KG1 (cell line): ENCODE results near the gene ALDH1A3.
"Not testable (repeated sequence)": the region's sequence is repeated elsewhere in the genome, so short reads cannot be mapped to it uniquely, and the experiment has no call there.

Source experiments
- DNase-seq: peaks from one replicate; lab custom pipeline; 2025; lab: John Stamatoyannopoulos, UW

ALDH1A3 gene

GRCh38 chr15:100879464-100880138, at the start of gene ALDH1A3:
ALDH1A3 (plus strand) TSS chr15:100879831; CDS start chr15:100879908, 77 bp downstream.
- no peak for DNase-seq

DNA sequence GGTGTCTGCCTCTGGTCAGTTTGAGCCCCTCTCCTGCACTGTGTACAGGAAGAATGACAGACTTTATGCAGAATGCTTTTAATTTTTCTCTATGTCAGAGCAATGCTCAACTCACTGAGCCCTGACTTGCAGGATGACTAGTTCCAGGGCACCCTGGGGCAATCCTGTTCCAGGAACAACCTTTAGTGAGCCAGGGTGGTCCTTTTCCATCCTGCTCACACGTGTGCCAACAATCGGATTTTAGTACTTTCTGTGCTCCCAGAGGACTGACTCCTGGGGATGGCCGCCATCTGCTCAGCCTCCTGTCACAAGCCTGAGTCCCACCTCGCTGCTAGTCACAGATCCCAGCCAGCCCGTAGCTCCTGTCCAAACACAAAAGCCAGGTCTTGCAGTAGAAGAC, 48.2 kb upstream of the ALDH1A3 start:
- no peak for DNase-seq

DNA sequence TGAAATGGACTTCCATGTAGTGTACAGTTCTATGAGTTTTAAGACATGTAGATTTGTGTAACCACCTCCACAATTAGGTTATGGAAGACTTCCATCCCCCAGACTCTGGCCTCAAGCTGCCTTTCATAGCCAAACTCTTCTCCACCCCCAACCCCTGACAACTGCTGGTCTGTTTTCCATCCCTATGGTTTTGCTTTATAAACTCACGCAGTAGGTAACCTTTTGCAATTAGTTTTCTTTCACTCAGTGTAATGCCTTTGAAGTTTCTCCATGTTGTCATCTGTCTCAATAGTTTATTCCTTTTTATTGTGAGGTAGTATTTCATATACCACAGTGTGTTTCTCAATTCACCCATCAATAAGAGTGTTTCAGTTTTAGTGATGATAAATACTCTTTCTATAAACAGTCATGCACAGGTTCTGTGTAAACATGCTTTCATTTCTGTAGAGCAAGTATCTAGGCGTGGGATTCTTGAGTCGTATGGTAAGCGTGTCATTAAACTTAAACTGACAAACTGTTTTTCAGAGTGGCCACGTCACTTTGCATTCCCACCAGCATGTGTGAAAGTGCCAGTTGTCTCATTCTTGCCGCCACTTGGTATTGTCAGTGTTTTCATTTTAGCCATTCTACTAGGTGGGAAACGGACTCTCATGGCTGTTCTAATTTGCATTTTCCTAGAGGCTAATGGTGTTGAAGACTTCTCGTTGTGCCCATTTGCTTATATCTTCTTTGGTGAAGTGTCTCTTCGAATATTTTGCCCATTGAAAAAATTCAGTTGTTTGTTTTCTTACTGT, 47.3 kb upstream of the ALDH1A3 start:
- DNase-seq = no peak

DNA sequence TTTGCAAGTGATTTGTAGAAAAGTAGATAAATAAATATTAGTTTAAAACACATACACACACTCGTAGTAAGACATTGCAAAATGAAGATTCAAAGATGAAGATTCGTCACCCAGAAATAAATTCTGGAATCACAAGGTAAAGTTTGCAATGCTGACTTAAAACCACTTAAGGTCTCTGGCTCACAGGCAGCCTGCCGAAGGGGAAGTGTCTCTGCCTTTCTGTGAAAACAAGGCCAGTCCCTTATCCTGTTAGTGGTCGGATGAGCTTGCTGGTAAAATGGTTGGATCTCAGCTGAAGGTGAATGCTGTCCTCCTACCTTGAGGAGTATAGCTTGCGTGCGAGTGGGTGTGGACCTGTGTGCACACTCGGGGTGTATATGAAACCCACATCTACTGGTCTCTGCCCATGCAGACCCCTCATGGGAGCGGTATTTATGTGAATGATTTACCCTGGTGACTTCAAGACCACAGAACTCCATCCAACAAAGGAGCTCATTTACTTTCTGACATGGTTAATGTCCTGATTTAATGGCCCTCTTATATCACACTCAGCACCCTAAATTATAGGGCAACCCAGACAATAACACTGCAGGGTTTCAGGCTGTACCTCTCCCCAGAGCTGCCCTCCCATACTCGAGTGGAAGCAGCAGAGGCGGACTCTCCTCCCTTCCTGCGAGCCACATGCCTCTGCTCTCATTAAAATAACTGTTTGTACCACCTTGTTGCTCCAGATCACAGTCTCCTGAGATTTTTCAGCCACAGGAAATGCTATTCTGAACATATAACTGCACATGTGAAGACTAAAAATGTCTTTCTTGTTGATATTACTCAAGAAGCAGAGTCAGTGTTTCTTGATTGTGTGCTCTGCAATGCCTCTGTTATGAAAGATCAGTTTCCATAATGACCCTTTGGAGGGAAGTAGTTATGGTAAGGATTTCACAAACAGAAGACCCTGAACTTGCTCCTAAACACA, 45.9 kb upstream of the ALDH1A3 start:
- DNase-seq = no peak

- no peak for DNase-seq
Measured at GRCh38 chr15:100834731-100835130, 44.9 kb upstream of the ALDH1A3 start.

DNA sequence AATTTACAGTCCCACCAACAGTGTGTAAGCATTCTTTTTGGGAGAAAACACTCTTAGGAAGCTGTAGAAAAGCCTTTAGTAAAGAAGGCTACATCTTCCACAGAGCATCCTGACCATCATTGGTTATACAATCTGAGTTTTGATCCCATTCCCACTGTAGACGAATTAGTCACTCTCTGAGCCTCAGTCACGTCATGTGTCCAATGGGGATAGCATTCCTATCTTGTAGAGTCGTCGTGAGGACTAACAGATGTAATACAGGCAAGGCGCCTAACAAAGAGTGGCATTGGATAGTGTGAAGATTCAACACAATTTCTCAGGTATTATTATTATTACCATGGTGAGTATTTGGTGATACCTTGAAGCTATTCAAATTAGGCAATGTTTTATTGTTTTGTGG, 44.0 kb upstream of the ALDH1A3 start:
- no peak for DNase-seq

GRCh38 chr15:100836501-100836900, 43.1 kb upstream of the ALDH1A3 start:
- no peak for DNase-seq

GRCh38 chr15:100841426-100841825, 38.2 kb upstream of the ALDH1A3 start:
- DNase-seq = no peak

GRCh38 chr15:100842756-100843730, 36.6 kb upstream of the ALDH1A3 start:
- no peak for DNase-seq

- no peak for DNase-seq
Measured at GRCh38 chr15:100844167-100844566, 35.5 kb upstream of the ALDH1A3 start.

DNA sequence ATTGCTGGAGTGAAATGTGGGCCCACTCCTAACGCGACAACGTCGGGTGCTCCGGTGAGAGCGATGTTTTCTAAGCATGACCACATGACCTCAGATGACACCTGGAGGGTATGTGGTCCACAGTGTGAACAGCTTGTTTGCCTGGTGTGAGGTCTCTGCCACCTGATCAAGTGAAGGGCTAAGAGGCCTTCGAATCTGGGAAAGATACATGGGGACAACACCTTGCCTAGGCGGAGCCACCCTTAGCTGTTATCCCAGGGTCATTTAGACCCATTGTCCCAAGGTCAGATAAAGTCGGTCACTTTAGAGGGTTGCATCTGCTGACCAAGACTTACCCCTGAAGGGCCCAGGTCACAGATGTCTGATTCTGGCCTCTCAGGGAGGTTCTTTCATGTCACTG, 34.9 kb upstream of the ALDH1A3 start:
- no peak for DNase-seq

GRCh38 chr15:100847194-100847593, 32.4 kb upstream of the ALDH1A3 start:
- no peak for DNase-seq

GRCh38 chr15:100849021-100849854, 30.4 kb upstream of the ALDH1A3 start:
- no peak for DNase-seq

DNA sequence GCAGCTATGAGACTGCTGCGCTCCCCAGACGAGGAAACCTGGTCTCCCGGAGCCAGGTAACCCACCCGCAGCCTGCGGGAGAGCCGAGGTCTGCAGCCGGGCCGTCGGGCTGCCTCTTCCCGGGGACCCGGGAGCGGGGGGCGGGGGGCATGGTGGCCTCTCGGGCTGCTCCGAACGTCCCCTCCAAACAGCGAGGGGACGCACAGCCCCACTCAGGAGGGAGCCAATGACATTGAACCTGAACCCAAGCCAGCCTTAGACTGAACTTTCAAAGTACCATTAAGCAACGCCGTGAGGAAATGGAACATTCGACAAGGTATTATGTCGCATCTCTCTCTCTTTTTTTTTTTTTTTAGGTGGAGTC, 29.8 kb upstream of the ALDH1A3 start:
- DNase-seq = no peak

GRCh38 chr15:100851428-100852015, 28.1 kb upstream of the ALDH1A3 start:
- not testable (repeated sequence) for DNase-seq

GRCh38 chr15:100852630-100853029, 27.0 kb upstream of the ALDH1A3 start:
- no peak for DNase-seq

DNA sequence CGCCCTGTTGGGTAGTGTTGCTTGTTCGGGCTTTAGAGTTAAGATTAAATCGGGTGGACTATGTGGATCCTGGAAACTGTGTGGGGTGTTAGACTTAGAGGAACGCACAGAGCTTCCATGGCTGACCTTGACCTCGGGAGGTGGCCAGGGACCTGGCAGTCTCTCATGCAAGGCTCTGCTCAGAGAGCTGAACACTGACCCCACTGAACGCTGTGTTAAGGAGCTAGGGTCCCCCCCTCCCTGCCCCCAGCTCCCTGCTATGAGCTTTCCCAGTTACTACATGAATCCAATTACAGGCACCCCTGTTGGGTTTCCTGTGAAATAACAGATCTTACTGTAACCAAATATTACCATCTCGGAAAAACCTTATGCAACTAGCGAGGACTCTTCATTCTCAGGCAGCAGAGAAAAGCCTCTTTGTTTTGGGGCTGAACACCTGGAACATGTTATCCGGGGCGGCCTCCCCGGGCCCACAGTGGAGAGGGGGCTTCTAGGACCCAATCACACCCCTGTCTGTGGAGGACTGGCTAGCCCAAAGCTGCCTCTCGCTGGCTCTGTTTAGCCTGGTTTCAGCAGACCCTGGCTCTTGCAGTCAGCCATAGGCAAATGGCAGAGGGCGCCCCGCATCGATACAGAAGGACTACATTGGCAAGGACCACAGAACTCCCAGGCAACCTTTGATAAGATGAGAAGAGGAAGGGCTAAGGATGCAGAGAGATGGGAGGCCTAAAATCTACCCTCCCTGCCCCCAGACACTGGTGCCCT, 25.8 kb upstream of the ALDH1A3 start:
- DNase-seq = no peak

DNA sequence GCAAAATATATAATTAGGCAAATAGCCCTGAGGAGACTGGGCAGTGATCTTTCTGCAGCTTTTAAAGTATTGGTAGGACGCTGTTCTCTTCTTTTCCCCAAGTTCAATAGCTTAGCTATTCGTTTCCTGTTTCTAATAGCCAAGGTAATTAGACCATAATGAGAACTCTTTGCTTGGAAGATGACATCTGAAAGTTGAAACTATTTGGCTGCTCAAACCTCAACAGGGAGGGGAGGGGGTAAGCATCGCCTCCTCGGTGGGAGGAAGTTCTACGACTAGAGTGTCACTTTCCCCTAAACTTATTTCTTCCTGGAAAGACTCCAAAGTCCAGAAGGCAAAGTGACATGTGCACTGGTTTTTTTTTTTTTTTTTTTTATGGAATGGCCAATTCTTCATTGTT, 22.8 kb upstream of the ALDH1A3 start:
- no peak for DNase-seq

DNA sequence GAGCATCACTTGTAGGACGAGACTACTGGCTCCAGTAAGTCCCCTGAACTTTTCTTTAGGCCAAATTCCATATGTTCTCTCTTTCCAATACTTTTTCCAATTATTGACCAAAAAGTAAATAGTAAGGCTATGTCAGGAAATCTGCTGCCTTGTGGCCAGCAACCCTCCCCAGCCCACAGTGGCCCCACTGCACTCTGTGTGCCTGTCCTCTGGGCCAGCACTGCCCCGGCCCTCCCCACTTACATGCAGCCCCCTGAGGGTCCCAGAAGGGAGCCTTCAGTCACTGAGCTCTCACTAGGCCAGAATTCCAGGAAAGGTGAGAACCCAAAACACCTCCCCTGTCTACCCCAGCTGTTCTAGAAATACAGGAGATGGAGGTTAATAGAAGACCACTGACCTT, 21.3 kb upstream of the ALDH1A3 start:
- DNase-seq = no peak
